Naive B cell (primary cell): ENCODE data around the gene ZSWIM7. TPM values are rescaled to one million over a fixed set of nuclear protein-coding genes. Genes with fewer than 3 reads are reported as not detected.
A peak's percentile ranks its signal among the peaks of the same experiment; 100 is the strongest.

Experiments used
- ATAC-seq, 2 donors: fragments of 150-1000 bp; cut with Tn5 transposase; 2 replicates each; pipeline ENCODE4 v1.10.0; 2021; ENCODE audit warnings: low read depth in 2 of 2, mild to moderate bottlenecking in 2 of 2, moderate library complexity in 2 of 2
- DNase-seq: peaks from one replicate; pipeline ENCODE4 v3.0.0; 2022
- H3K27ac Mint-ChIP-seq, 6 donors: one replicate each; pipeline ENCODE4 v1.8.0; 2020 to 2022; ENCODE audit warnings: mild to moderate bottlenecking in 6 of 6, mixed read lengths in 6 of 6, moderate library complexity in 5 of 6, inconsistent platforms in 2 of 6
- H3K27me3 Mint-ChIP-seq, 3 donors: one replicate each; pipeline ENCODE4 v1.8.0; 2021 to 2022; ENCODE audit warnings: mixed read lengths in 3 of 3, mild to moderate bottlenecking in 1 of 3
- H3K36me3 Mint-ChIP-seq, 2 donors: one replicate each; pipeline ENCODE4 v1.8.0; 2020 to 2022; ENCODE audit warnings: mixed read lengths in 2 of 2, inconsistent platforms in 1 of 2, mild to moderate bottlenecking in 1 of 2
- H3K4me1 Mint-ChIP-seq, 3 donors: one replicate each; pipeline ENCODE4 v1.8.0; 2020 to 2022; ENCODE audit warnings: mixed read lengths in 3 of 3, inconsistent platforms in 1 of 3, mild to moderate bottlenecking in 1 of 3, moderate library complexity in 1 of 3
- H3K4me3 Mint-ChIP-seq, 8 donors: one replicate each; pipeline ENCODE4 v1.8.0; 2020 to 2022; ENCODE audit warnings: mild to moderate bottlenecking in 8 of 8, mixed read lengths in 8 of 8, moderate library complexity in 8 of 8, inconsistent platforms in 2 of 8
- H3K9me3 Mint-ChIP-seq, 7 donors: one replicate each; pipeline ENCODE4 v1.8.0; 2020 to 2022; ENCODE audit warnings: mixed read lengths in 7 of 7, mild to moderate bottlenecking in 5 of 7, inconsistent platforms in 2 of 7, moderate library complexity in 1 of 7
- polyA plus RNA-seq, 6 donors: library from polyadenylated mRNA; unstranded; fragments of 300-500 nt; fragmentation: Illumina TruSeq; gene quantifications; one replicate each; pipeline ENCODE4 v1.2.3, GENCODE V29; 2021; ENCODE audit warnings: low read depth in 6 of 6

The ZSWIM7 gene
- polyA plus RNA-seq, 6 donors from 2014 or later, result 55.7 to 111 (median 82.1) TPM

DNA sequence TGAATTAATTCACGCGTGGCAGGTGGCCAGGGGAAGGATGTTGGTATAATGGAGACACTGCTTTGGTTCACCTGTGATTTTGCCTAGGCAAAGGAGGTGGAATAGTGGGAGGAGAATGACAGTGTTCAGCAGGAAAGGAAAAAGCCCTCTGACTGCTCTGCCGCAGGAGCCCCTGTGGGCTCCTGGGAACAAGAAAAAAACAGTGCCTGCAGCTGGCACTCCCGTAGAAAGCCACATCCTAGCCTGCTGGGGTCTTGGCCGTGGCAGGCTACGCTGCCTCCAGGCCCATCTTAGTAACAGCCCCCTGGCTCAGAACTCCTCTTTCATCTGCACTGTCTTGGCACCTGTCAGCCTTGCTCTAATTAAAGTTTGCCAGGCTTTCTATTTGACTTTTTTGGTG is 34.0 kb downstream of the ZSWIM7 start:
- Mint-ChIP-seq H3K9me3 (no peaks in the 10 kb centered on the region), H3K36me3 (no peaks in the 10 kb centered on the region), H3K27ac (peak overlapping the region in 2 of 6 donors; percentile 57), H3K4me1 (peaks cover 5 to 13% (median 10%) of the 10 kb centered on the region in 3 donors), H3K4me3 (no peak overlapping the region), H3K27me3 (peaks cover 11 to 36% (median 11%) of the 10 kb centered on the region in 3 donors)
- DNase-seq (no peak), ATAC-seq (no peak)

DNA sequence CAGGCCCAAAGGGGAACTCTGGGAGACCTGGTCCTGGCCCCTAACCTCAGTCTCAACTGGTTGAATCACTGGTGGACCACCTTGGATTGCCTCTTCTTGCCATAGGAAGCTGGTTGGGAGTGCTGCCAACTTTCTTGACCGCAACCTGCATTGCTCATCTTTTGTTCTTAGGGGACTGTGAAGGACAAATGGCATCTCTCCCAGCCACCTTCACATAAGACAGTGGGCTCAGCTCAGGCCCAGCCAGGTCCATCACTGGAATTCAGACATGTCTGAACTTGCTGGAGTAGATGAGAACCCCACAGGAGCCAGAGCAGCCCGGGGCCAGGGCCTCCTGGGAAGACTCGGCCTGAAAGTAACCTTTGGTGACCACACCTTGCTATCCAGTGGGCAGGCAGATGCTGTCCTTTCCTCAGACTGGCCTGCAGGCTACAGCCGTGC is 35.8 kb downstream of the ZSWIM7 start:
- no peak for DNase-seq
- peaks cover 8 to 25% (median 14%) of the 10 kb centered on the region in 3 donors for H3K27me3 Mint-ChIP-seq
- H3K4me1 Mint-ChIP-seq, result peaks cover 5 to 13% (median 8%) of the 10 kb centered on the region in 3 donors
- H3K4me3 Mint-ChIP-seq, result no peak overlapping the region
- ATAC-seq, result no peak
- no peaks in the 10 kb centered on the region for H3K9me3 Mint-ChIP-seq
- no peaks in the 10 kb centered on the region for H3K36me3 Mint-ChIP-seq
- no peak overlapping the region for H3K27ac Mint-ChIP-seq

DNA sequence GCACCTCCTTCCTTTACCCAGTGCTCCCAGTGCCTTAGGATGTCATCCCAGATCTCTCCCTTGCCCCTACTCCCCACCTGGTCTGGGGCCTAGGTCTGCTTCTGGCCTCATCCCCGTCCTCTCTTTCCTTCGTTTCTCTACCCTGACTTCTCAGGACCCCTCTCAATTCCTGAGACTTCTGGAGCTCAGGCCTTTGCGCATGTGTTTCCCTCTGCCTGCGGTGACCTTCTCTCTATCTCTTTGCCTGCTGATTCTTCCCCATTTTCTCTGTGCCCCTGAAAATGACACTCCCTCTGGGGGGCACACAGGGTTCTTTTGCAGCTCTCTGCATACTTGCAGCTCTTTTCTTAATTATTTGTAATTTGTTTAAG is 41.0 kb downstream of the ZSWIM7 start:
- no peak for ATAC-seq
- Mint-ChIP-seq H3K36me3 (no peaks in the 10 kb centered on the region), H3K9me3 (no peaks in the 10 kb centered on the region), H3K27me3 (peaks cover 0 to 21% (median 13%) of the 10 kb centered on the region in 3 donors), H3K4me3 (peak overlapping the region in 1 of 8 donors; percentile 36), H3K4me1 (no peaks in the 10 kb centered on the region), H3K27ac (no peak overlapping the region)
- DNase-seq, result no peak

DNA sequence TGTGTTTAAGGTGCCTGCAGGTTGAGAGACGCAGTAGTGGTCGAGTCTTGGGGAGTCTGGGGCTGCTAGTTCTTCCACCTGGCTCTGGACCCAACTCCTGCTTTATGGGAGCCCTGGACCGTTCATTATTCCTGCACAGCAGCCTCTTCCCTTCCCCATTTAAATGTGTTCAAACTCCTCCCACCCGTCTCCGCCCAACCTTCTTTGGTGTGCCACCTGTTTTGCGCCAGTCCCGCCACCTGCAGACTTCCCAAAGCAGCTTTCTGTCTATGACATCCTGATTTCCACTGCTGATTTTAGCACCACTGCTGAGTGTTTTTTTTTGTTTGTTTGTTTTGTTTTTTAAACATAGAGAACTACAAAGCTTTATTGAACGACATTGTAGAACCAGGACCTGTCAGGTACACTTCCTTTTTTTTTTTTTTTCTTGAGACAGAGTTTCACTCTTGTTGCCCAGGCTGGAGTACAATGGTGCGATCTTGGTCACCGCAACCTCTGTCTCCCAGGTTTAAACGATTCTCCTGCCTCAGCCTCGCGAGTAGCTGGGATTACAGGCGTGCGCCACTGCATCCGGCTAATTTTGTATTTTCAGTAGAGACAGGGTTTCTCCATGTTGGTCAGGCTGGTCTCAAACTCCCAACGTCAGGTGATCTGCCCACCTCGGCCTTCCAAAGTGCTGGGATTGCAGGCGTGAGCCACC is 41.7 kb downstream of the ZSWIM7 start:
- H3K4me1 Mint-ChIP-seq, result no peaks in the 10 kb centered on the region
- H3K4me3 Mint-ChIP-seq, result no peak overlapping the region
- H3K9me3 Mint-ChIP-seq, result no peaks in the 10 kb centered on the region
- ATAC-seq (no peak), DNase-seq (no peak)
- no peaks in the 10 kb centered on the region for H3K36me3 Mint-ChIP-seq
- H3K27me3 Mint-ChIP-seq, result peaks cover 0 to 21% (median 13%) of the 10 kb centered on the region in 3 donors
- H3K27ac Mint-ChIP-seq, result no peak overlapping the region

DNA sequence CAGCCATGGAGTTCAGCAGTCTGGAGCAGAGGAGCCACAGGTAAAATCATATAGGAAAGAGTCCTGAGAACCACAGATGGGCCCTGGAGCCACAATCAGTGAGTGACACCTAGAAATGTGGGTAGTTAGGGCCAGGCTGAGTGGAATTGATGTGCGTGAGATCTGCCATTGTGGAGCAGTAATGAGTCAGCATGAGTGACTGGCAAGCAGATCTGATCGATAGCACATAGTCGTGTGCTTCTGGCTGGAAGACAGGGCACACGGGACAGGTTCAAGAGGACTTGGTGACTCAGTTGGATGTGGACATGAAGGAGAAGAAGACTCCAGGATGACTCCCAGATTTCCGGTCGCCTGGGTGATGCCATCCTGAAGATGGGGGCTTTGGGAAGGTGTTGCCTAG is 42.3 kb downstream of the ZSWIM7 start:
- Mint-ChIP-seq H3K4me1 (no peaks in the 10 kb centered on the region), H3K4me3 (no peak overlapping the region), H3K27ac (peak overlapping the region in 1 of 6 donors; percentile 33), H3K27me3 (peaks cover 0 to 21% (median 13%) of the 10 kb centered on the region in 3 donors), H3K9me3 (no peaks in the 10 kb centered on the region), H3K36me3 (no peaks in the 10 kb centered on the region)
- ATAC-seq, result no peak
- no peak for DNase-seq

DNA sequence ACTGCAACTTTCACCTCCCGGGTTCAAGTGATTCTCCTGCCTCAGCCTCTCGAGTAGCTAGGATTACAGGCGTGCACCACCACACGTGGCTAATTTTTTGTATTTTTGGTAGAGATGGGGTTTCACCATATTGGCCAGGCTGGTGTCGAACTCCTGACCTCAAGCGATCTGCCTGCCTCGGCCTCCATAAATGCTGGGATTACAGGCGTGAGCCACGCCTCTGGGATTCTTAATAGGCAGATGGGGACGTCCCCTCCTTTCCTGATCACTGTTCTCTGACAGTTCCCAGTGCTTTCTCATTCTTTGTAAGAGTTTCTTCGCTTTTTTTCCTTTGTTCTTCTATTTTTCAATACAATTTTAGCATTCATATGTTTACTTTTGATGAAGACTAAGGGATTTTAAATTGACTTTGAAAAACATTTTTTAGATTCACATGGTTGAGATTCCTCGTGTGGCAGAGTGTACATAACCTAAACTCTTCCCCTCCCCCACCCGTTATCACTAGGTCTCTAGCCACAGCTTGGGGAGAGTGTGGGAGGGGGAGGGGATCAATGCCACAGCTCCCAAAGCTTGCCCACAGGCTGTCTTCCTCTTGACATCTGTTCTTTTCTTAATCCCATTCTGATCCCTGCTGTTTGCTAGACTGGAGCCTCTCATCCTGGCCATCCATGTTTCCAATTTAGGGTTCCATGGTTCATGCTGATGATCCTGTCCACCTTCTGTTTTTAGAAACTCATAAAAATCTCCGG is 43.5 kb downstream of the ZSWIM7 start:
- Mint-ChIP-seq H3K4me3 (no peak overlapping the region), H3K27ac (peak overlapping the region in 1 of 6 donors; percentile 12), H3K36me3 (no peaks in the 10 kb centered on the region), H3K27me3 (peaks cover 0 to 21% (median 13%) of the 10 kb centered on the region in 3 donors), H3K4me1 (no peaks in the 10 kb centered on the region), H3K9me3 (no peaks in the 10 kb centered on the region)
- no peak for ATAC-seq
- no peak for DNase-seq

DNA sequence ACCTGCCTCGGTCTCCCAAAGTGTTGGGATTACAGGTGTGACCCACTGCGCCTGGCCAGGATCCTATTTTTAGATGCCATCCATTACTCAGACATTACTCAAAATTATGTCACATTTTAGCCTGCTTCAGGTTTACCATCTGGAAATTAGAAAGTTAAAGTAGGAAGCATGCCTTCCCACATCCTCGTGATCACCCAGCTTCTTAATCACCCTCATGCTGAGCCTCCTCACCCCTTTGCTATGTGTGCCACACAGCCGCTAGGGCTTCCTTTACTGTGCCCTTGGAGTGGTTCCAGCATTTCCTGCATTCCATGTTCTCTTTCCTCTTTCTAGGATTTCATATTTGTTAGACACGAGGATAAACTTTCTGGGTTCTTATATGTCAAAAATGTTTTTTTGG is 45.3 kb downstream of the ZSWIM7 start:
- Mint-ChIP-seq H3K4me1 (no peaks in the 10 kb centered on the region), H3K4me3 (no peak overlapping the region), H3K27ac (no peak overlapping the region), H3K27me3 (peaks cover 0 to 21% (median 13%) of the 10 kb centered on the region in 3 donors), H3K36me3 (no peaks in the 10 kb centered on the region), H3K9me3 (no peaks in the 10 kb centered on the region)
- no peak for ATAC-seq
- no peak for DNase-seq

DNA sequence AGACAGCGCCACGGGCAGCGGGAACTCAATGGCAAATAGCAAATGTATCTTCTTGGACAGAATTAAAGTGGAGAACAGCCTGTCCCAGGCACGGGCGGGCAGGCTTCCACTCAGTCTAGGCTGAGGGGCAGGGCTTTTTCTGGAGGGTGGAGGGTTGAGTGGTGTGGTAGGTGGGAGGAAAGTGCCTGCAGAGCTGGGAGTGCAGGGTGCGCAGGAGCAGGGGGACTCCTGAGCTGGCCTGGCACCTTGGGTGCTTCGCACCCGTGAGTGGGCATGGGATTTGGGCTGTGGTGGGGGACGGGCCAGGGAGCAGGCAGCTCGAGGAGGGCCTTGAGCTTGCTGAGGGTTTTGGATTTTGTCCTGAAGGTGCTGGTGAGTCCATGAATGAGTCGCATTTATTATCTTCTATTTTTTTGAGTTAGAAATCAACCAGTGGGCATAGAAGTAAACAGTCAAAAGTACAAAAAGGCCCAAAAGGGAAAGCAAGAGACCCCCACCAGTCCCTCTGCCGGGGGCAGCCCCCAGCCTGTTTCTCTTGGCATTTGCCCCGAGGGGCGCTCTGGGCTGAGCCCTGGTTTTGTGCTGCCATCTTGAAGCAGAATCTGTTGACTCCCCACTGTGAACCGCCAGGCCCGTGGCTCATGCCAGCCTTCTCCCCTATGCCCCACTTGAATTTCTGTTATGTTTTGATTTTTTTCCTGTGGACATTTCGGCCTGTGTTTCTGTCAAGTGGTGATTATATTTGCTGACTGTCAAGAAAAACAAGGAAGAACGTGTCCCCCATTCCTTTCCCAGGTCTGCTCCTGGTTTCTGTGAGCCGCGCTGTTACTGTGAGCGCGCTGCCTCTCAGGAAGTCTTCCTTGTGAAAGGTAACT is 46.4 kb downstream of the ZSWIM7 start:
- Mint-ChIP-seq H3K9me3 (no peaks in the 10 kb centered on the region), H3K27ac (peak overlapping the region in 1 of 6 donors; percentile 53), H3K36me3 (no peaks in the 10 kb centered on the region), H3K27me3 (peaks cover 0 to 12% (median 3%) of the 10 kb centered on the region in 3 donors), H3K4me3 (no peak overlapping the region), H3K4me1 (no peaks in the 10 kb centered on the region)
- no peak for ATAC-seq
- no peak for DNase-seq

DNA sequence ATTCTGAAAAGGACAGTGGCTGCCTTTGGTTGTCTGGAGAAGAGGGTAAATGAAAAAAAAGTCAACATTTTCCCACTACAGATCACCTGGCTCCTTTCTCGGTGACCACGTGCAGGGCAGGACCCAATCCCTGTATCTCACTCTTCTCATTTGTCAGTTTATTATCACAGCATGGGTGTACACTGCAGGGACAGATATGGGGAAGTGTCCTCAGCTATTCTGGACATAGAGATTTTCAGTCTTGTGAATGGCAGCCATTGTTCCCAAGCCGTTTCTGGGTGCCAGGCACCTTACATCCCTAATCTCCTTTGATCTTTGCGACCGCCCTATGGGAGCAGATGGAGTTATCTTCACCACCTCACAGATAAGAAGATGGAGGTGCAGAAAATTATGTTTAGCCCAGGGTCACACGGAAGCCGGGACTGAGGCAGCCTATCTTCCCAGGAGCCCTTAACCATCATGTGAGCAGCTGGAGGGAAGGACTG is 47.4 kb downstream of the ZSWIM7 start:
- Mint-ChIP-seq H3K27me3 (peaks cover 4 to 11% (median 5%) of the 10 kb centered on the region in 3 donors), H3K27ac (no peak overlapping the region), H3K4me3 (no peak overlapping the region), H3K4me1 (no peaks in the 10 kb centered on the region), H3K9me3 (no peaks in the 10 kb centered on the region), H3K36me3 (no peaks in the 10 kb centered on the region)
- DNase-seq (no peak), ATAC-seq (no peak)

DNA sequence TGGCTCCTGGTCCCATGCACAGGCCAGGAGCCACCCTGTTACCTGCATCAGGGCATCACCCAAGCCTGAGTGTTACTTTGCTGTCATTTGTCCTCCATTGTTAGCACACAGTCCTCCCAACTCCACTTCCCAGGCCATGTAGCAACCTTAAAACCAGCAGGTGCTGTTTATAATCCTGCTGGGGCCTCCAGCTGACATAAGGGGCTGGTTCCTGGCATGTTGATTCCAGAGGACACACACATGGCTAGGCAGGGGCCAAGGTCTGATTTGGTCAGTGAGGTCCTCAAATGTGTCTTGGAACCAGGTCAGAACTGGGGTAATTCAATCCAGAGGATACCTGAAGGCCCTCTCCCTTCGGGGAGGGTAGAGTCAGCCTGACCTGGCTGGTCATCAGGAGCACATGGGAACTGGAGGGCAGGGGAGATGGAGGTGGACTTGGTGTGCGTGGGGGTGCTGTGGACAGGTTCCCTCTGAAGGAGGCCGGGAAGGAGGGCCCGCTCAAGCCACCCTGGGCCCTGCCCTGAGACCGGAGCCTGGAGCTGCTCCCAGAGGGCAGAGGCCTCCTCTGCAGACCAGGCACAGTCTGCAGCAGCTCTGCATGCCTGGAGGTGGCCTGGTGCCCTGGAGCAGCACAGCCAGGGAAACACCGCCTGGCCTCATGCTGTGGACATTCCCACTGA is 48.0 kb downstream of the ZSWIM7 start:
- no peak overlapping the region for H3K4me3 Mint-ChIP-seq
- ATAC-seq, result no peak
- no peak for DNase-seq
- peaks cover 10 to 11% (median 11%) of the 10 kb centered on the region in 3 donors for H3K27me3 Mint-ChIP-seq
- no peaks in the 10 kb centered on the region for H3K9me3 Mint-ChIP-seq
- no peaks in the 10 kb centered on the region for H3K36me3 Mint-ChIP-seq
- no peaks in the 10 kb centered on the region for H3K4me1 Mint-ChIP-seq
- H3K27ac Mint-ChIP-seq, result no peak overlapping the region

DNA sequence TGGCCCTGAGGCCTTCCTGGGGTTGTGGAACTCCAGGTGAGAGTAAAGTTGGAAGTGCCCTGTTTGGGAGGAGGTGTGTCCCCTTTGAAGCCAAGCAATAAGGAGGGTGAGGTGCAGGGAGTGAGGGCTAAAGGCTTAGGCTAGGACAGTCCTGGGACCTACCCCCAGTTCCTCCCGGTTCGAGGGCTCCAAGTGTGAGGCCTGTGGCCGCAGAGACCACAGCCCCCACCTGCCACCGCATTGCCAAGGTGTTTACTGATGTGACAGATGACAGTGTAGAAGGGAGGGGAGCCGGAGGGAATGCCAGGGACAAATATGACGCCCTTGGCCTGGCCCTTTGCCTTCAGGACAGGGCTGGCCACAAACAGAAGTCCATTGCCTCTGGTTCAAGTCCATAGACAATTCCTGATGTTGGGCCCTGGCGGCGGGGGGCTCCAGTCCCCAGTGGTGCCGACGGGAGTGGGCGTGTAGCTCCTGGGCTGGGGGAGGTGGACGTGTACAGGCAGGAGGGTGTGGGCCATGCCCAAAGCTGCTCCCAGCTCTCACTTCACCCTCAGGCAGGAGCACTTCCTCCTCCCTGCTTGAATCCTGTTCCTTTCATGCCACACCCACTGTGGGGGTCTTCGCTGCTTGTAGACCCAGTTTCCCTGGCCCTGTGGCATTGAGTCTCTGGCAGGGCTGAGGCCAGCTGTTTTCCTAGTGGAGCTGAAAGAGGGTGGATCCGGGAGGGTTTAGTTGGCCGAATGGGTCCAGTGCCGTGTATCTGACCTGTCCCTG is 51.3 kb downstream of the ZSWIM7 start:
- H3K27me3 Mint-ChIP-seq, result peaks cover 27 to 31% (median 30%) of the 10 kb centered on the region in 3 donors
- H3K9me3 Mint-ChIP-seq, result no peaks in the 10 kb centered on the region
- peaks cover 0 to 10% of the 10 kb centered on the region in 2 donors for H3K36me3 Mint-ChIP-seq
- H3K4me1 Mint-ChIP-seq, result peaks cover 9 to 11% (median 9%) of the 10 kb centered on the region in 3 donors
- no peak for ATAC-seq
- no peak for DNase-seq
- H3K4me3 Mint-ChIP-seq, result peak overlapping the region in 1 of 8 donors; percentile 6
- H3K27ac Mint-ChIP-seq, result no peak overlapping the region

DNA sequence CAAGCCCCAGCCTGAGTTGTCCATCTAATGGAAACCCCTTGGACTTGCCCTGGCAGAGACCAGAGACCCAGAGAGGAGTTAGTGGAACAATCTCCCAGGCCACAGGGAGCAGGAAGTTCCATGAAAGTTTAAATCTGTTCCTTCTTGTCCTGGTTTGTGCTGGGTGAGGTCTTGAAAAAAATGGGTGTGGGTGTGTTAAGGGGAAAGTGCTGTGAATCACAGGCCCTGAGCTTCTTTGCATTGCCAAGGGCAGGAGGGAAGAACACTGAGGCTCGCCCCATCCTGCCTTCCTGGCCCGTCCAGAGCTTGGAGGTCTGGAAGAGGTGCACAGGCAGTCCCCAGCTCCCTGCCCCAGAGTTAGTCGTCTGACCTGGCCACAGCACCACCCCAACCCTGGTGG is 52.2 kb downstream of the ZSWIM7 start:
- Mint-ChIP-seq H3K36me3 (peaks cover 0 to 10% of the 10 kb centered on the region in 2 donors), H3K4me3 (peak overlapping the region in 3 of 8 donors; percentile 3 to 45 (median 4)), H3K27me3 (peaks cover 31 to 39% (median 32%) of the 10 kb centered on the region in 3 donors), H3K4me1 (peaks cover 9 to 15% (median 9%) of the 10 kb centered on the region in 3 donors), H3K27ac (no peak overlapping the region), H3K9me3 (no peaks in the 10 kb centered on the region)
- DNase-seq (no peak), ATAC-seq (no peak)
